HepG2 (cell line): ENCODE results near the gene TBC1D10A. TPM values are rescaled to one million over a fixed set of nuclear protein-coding genes. Genes with fewer than 3 reads are reported as not detected.

Experiments used
- ARID5B ChIP-seq: IDR thresholded peaks from 2 replicates; pipeline ENCODE4 v1.4.0; 2020; ENCODE audit warnings: mild to moderate bottlenecking, missing genetic modification reagents
- ATAD3A ChIP-seq: sonication (generic); formaldehyde crosslinking; IDR thresholded peaks from 2 replicates; pipeline ENCODE4 v1.4.0; 2020; ENCODE audit warnings: missing genetic modification reagents
- CBX5 ChIP-seq: sonication (generic); formaldehyde crosslinking; IDR thresholded peaks from 2 replicates; pipeline ENCODE4 v1.4.0; 2020; ENCODE audit warnings: missing genetic modification reagents, borderline replicate concordance
- FOXP1 ChIP-seq, 2 experiments: fragments of 450-650 bp in 1 of 2; IDR thresholded peaks; 2 replicates each; pipeline ENCODE4 v1.6.1; 2017 to 2018; ENCODE audit warnings: antibody characterized with exemption in 1 of 2
- KIAA2018 ChIP-seq: sonication (generic); formaldehyde crosslinking; IDR thresholded peaks from 2 replicates; pipeline ENCODE4 v1.5.0; 2020; ENCODE audit warnings: mild to moderate bottlenecking, missing genetic modification reagents, borderline replicate concordance
- MTERF4 ChIP-seq: sonication (generic); formaldehyde crosslinking; IDR thresholded peaks from 2 replicates; pipeline ENCODE4 v1.8.0; 2023; ENCODE audit warnings: mild to moderate bottlenecking, missing genetic modification reagents
- NAIF1 ChIP-seq: sonication (generic); formaldehyde crosslinking; IDR thresholded peaks from 2 replicates; pipeline ENCODE4 v1.5.0; 2020; ENCODE audit warnings: mild to moderate bottlenecking, missing genetic modification reagents, borderline replicate concordance
- RFXANK ChIP-seq: IDR thresholded peaks from 2 replicates; pipeline ENCODE4 v1.6.1; 2016
- STAG1 ChIP-seq: sonication (generic); formaldehyde crosslinking; IDR thresholded peaks from 2 replicates; pipeline ENCODE4 v1.4.0; 2020; ENCODE audit warnings: missing genetic modification reagents
- TMF1 ChIP-seq: sonication (generic); formaldehyde crosslinking; IDR thresholded peaks from 2 replicates; pipeline ENCODE4 v1.8.1; 2022; ENCODE audit warnings: low read depth, missing genetic modification reagents
- ZFX ChIP-seq: sonication (generic); formaldehyde crosslinking; IDR thresholded peaks from 2 replicates; pipeline ENCODE4 v1.4.0; 2020; ENCODE audit warnings: mild to moderate bottlenecking, low read depth, missing genetic modification reagents, moderate library complexity
- ZNF256 ChIP-seq: sonication (generic); formaldehyde crosslinking; conservative IDR thresholded peaks from 2 replicates; pipeline ENCODE4 v1.4.0; 2020; ENCODE audit warnings: missing genetic modification reagents
- ZNF605 ChIP-seq: sonication (generic); formaldehyde crosslinking; IDR thresholded peaks from 2 replicates; pipeline ENCODE4 v1.8.0; 2022; ENCODE audit warnings: mild to moderate bottlenecking, missing genetic modification reagents
- ZNF644 ChIP-seq: IDR thresholded peaks from 2 replicates; pipeline ENCODE4 v1.6.1; 2016; ENCODE audit warnings: low read depth
- ZNF775 ChIP-seq: sonication (generic); formaldehyde crosslinking; IDR thresholded peaks from 2 replicates; pipeline ENCODE4 v1.4.0; 2020; ENCODE audit warnings: missing genetic modification reagents, mild to moderate bottlenecking, moderate library complexity, borderline replicate concordance
- ZNF878 ChIP-seq: sonication (generic); formaldehyde crosslinking; IDR thresholded peaks from 2 replicates; pipeline ENCODE4 v1.8.1; 2023; ENCODE audit warnings: mild to moderate bottlenecking, missing genetic modification reagents, moderate library complexity
- ZSCAN25 ChIP-seq: sonication (generic); formaldehyde crosslinking; IDR thresholded peaks from 2 replicates; pipeline ENCODE4 v1.8.0; 2022; ENCODE audit warnings: mild to moderate bottlenecking, missing genetic modification reagents
- polyA plus RNA-seq, 8 experiments: library from polyadenylated mRNA; depleted of rRNA in 3 of 8; stranded (reverse) in 7 of 8; unstranded in 1 of 8; fragments of >200 nt; fragmentation: Illumina TruSeq in 4 of 8; extraction: Trizol in 4 of 8; gene quantifications; 2 replicates each; pipeline versions ENCODE4 v1.2.1 to v1.2.3, GENCODE V29; 2011 to 2016; ENCODE audit warnings: low read depth in 4 of 8, missing spikeins in 1 of 8, mixed read lengths in 1 of 8; ENCODE audit not compliant: insufficient read depth in 1 of 8
- total RNA-seq, 5 experiments: library from RNA; depleted of rRNA; stranded (reverse); fragments of >200 nt; fragmentation: Illumina TruSeq; extraction: Trizol; gene quantifications; 2 replicates each; pipeline ENCODE4 v1.2.3, GENCODE V29; 2016; ENCODE audit warnings: low read depth in 1 of 5

The TBC1D10A gene
- total and polyA plus RNA-seq, 2 of the 13 experiments (the other 11 are each of a cell fraction or from before 2014, with no cell fraction given) = 4.2 to 4.9 TPM

GRCh38 chr22:30326706-30327362 is at the start of gene TBC1D10A (continued):
- TF ChIP-seq MTERF4 (CRISPR knock-in tag) (no peak), ATAD3A (no peak), ZNF878 (CRISPR knock-in tag) (no peak), TMF1 (CRISPR knock-in tag) (no peak), ZSCAN25 (CRISPR knock-in tag) (peak; percentile 13; the same call in 1 of the 2 replicates), KIAA2018 (CRISPR knock-in tag) (no peak), STAG1 (CRISPR knock-in tag) (no peak), ARID5B (CRISPR knock-in tag) (0 out of 2 replicates have a peak, but pooled peaks have one; percentile 7), ZNF775 (CRISPR knock-in tag) (no peak), ZNF256 (no peak), NAIF1 (CRISPR knock-in tag) (no peak), ZFX (CRISPR knock-in tag) (peak; percentile 88), ZNF644 (no peak), FOXP1 (IDR thresholded peaks at IDR 0.05) (no peak), FOXP1 (CRISPR knock-in tag; IDR thresholded peaks at IDR 0.05) (no peak), CBX5 (CRISPR knock-in tag) (no peak), RFXANK (CRISPR knock-in tag) (no peak), ZNF605 (CRISPR knock-in tag) (no peak)
